OCI-M1 (cell line): ENCODE measurements around the gene BAHD1.
A peak's percentile ranks its signal among the peaks of the same experiment; 100 is the strongest.
"Not testable (repeated sequence)": the region's sequence is repeated elsewhere in the genome, so short reads cannot be mapped to it uniquely, and the experiment has no call there.

Source experiments
- DNase-seq: peaks from one replicate; lab custom pipeline; 2025; lab: John Stamatoyannopoulos, UW

The BAHD1 gene

GRCh38 chr15:40445421-40445922 lies 4.7 kb downstream of the BAHD1 start:
- DNase-seq, result no peak

DNA sequence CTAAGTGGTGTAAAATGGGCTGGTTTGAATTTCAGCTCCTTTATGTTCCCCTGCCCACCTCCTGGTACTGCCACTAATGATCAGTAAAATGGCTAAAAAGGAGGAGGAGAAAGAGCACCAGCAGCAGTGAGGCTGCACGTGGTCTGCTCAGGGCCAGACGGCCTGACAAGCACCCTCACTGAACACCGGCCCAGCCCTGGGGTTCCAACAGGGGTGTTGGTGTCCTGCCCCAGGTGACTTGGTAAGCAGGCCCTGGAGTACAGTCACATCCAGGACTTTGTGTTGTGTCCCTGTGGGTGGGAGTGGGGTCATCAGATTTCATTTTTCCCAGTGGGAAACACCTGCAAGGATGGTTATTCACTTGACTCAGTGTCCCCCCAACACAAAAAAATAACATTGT lies 5.4 kb downstream of the BAHD1 start:
- DNase-seq, result no peak

DNA sequence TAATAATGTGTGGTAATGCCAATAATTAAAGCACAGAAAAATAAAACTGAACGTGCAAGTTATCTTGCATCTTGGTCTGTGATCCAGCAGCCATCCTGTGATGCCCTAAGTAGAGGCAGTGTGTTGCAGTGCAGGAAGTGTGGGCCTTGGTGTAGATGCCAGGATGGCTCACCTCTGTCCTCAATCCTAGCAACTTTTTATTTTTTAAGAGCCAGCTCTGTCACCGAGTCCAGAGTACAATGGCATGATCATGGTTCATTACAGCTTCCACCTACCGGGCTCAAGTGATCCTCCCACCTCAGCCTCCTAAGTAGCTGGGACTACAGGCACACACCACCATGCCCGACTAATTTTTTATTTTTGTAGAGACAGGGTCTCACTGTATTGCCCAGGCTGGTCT lies 7.6 kb downstream of the BAHD1 start:
- DNase-seq, result no peak

- DNase-seq, result no peak
These were observed 8.5 kb downstream of the BAHD1 start for GRCh38 chr15:40449275-40449674.

DNA sequence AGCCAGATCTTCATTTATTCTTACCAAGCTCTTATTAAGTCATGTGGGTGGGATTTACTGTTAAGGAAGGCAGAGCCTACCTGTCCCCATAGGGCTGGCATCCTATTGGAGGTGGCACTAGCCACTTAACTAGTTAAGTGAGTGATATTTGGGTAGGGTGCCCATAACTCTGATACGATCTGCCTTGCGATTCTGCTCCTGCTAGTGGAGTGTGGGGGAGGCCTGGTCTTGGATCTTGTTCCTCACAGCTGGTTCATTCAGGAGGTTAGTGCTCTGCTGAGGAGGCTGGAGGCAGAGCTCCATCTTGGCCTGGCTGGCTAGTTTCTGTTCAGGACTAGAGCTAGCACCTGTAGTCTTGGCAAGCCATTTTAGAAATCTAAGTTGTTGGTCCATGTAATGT lies 9.3 kb downstream of the BAHD1 start:
- peak; percentile 22 for DNase-seq

- no peak for DNase-seq
These were observed 10.9 kb downstream of the BAHD1 start for GRCh38 chr15:40451527-40452158.

- DNase-seq, result no peak
These were observed 11.7 kb downstream of the BAHD1 start for GRCh38 chr15:40452296-40453090.

- not testable (repeated sequence) for DNase-seq
These were observed 13.2 kb downstream of the BAHD1 start for GRCh38 chr15:40453941-40454340.

GRCh38 chr15:40454904-40455391 lies 14.2 kb downstream of the BAHD1 start:
- DNase-seq, result no peak

DNA sequence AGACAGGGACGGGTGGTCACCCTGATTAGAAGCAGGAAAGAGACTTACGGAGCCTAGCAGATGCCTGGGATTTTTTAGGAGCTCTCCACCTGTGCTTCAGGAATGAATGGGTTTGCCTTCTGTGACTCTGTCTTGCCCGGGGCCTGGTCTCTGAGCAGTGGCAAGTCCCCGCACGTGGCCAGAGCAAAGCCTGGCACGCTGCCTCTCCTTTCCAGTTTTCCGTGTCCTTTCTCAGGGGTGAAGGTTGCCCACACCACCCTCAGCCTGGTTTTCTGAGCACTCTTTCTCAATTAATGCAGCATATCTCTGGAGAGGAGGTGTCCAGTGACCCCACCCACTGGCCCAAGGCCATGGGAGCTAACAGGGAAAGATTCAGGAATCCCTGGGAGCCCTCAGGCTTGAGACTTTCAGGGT lies 15.6 kb downstream of the BAHD1 start:
- DNase-seq, result no peak

DNA sequence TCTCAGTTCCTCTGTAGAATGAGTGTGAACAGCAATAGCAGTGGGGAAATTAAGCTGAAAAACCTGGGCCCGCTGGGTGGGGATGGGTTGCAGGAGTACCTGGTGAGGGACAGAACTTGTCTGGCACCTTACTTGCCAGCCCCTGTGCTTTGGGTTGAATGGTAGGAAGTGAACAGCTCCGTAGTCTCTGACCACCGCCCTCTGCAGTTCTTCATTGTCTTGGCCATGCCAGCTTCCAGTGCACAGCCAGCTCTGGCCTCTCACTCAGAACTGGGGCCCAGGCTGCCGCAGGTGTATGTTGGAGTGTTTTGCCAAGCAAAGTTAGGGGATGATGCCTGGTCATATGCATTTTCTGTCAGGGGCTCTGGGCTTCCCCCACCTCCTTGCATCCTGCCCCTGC lies 16.0 kb downstream of the BAHD1 start:
- DNase-seq, result no peak

- no peak for DNase-seq
These were observed 18.0 kb downstream of the BAHD1 start for GRCh38 chr15:40458495-40459371.

GRCh38 chr15:40459391-40460015 lies 18.8 kb downstream of the BAHD1 start:
- no peak for DNase-seq

GRCh38 chr15:40460404-40460803 lies 19.7 kb downstream of the BAHD1 start:
- no peak for DNase-seq

DNA sequence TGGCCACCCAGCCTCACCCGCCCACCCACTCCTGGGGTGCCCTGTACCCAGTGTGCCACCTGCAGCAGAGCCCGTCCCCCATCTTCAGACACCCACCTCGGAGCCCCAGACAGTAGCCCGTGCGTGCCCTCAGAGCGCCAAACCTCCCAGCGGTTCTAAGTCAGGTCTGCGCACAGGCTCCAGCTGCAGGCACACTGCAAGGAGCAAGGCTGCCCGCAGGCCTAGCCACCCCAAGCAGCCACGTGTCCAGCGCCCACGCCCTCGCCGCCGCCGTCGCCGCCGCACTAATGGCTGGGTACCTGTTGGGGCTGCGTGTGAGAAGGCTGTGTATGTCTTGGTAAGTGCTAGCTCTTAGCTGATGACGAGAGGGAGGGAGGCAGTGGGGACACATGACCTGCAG lies 21.2 kb downstream of the BAHD1 start:
- no peak for DNase-seq

DNA sequence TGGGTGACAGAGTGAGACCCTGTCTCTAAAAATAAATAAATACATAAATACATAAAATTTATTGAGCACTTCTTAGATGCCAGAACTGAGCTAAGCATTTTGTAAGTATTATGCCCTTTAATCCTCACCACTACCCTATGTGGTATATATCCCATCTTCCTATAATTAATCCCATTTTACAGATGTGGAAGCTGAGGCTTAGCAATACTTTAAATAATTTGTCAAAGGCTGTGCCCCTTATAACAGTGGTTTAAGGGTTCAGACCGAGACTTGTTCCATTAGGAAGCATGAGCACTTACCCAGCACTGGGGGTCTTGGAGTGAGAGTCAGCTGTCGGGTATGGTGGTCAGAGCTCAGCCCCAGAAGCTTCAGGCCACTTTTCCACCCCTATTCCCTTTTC lies 22.5 kb downstream of the BAHD1 start:
- DNase-seq, result no peak

DNA sequence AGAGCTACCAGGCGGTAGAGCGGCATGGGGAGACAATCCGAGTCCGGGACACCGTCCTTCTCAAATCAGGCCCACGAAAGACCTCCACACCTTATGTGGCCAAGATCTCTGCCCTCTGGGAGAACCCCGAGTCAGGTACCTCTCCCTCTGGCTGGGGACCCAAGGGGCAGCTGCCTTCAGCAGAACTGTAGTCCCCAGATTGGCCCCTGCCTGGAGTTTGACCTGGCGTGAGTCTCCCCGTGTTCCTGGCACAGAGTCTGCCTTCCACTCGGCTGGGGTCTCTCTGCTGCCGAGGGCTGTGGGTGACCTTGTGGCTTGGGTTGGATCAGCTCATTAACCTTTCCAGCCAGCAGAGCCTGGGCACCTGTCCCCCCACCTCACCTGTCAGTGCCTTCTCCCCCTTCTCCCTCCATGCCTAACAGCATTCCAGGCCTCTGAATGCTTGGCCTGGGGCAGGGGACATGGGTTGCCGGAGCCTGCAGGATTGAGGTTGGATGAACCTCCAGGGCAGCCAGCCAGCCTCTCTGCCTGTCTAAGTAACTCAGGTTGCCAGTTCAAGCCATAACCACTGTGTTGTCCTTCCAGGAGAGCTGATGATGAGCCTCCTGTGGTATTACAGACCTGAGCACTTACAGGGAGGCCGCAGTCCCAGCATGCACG lies 23.3 kb downstream of the BAHD1 start:
- DNase-seq, result no peak

GRCh38 chr15:40464595-40465185 lies 23.9 kb downstream of the BAHD1 start:
- no peak for DNase-seq

DNA sequence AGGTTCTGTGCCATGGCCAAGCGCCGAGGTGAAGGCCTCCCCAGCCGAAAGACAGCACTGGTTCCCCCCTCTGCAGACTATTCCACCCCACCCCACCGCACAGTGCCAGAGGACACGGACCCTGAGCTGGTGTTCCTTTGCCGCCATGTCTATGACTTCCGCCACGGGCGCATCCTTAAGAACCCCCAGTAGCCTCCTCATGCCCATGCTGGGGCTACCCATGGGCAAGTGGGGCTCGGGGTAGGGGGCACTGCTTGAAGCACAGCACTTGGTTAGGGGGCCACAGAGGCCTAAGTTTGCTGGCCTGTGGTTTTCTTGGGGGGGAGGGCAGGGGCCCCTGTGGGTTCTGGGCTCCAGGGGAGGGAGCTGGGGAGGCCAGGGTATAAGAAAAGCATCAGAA lies 25.2 kb downstream of the BAHD1 start:
- DNase-seq, result no peak

- DNase-seq, result peak; percentile 74
These were observed 25.9 kb downstream of the BAHD1 start for GRCh38 chr15:40466426-40467260.
